ENCODE measurements around the gene TECPR1.

Gene TECPR1

DNA sequence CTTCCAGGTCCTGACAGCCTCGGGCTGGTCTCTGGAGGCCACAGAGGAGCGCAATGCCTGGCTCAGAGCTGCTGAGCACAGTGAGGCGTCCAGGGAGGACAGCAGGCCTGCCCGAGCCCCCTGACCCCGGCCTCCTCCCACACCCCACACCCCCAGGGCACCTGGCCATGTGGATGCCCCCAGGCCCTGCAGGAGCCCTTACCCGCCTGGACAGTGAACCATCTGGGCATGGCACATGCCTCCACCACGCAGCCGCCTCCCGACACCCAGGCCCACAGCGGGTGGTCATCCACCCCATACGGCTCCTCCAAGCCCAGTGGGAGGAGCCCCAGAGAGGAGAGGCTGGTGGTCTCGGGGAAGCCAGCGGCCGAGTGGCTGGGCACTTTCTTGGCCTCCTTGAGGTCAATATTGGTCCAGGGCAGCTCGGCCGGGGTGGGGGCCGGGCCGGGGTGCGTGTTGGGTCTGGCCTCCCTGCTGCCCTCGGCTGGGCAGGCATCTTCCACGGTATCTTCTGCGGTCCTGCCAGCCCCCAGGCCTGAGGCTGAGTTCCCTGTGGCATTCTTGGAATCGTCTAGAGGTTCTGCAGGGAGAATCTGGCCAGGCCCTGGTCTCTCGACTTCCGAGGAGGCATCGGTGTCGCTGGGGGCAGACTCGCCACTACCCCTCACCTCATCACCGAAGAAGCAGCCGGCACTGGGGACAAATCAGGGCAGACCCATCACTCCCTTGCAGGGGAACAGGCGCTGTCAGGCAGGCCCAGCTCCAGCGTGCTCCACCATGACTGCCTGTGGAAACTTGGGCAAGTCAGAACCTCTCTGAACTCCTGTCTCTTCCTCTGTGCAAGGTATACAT, 18.6 kb downstream of the TECPR1 start:
- TF ChIP-seq CTCF (IDR thresholded peaks at IDR 0.05; ENCODE audit: low read length), result no peak
- Histone ChIP-seq H3K27ac (ENCODE audit: low read length) (no peak overlapping the region), H3K4me3 (ENCODE audit: low read length) (no peak overlapping the region), H3K9me3 (replicated peaks; ENCODE audit: insufficient read depth, low read length) (no peaks in the 10 kb centered on the region), H3K4me1 (ENCODE audit: low read length) (no peaks in the 10 kb centered on the region), H2AFZ (ENCODE audit: low read length) (no peak overlapping the region), H3K27me3 (replicated peaks; ENCODE audit: insufficient read depth, low read length) (no peaks in the 10 kb centered on the region), H3K36me3 (replicated peaks; ENCODE audit: insufficient read depth, low read length) (no peaks in the 10 kb centered on the region), H3K4me2 (ENCODE audit: low read depth, low read length) (no peak overlapping the region), H4K20me1 (ENCODE audit: insufficient read depth, low read length) (no peaks in the 10 kb centered on the region), H3F3A (ENCODE audit: insufficient read depth, low read length) (no peaks in the 10 kb centered on the region), H3K9me2 (replicated peaks; ENCODE audit: insufficient read depth, low read length) (no peaks in the 10 kb centered on the region), H3K9ac (ENCODE audit: low read length) (no peak overlapping the region), H3K79me2 (ENCODE audit: low read length) (no peaks in the 10 kb centered on the region)
- DNase-seq, result no peak

DNA sequence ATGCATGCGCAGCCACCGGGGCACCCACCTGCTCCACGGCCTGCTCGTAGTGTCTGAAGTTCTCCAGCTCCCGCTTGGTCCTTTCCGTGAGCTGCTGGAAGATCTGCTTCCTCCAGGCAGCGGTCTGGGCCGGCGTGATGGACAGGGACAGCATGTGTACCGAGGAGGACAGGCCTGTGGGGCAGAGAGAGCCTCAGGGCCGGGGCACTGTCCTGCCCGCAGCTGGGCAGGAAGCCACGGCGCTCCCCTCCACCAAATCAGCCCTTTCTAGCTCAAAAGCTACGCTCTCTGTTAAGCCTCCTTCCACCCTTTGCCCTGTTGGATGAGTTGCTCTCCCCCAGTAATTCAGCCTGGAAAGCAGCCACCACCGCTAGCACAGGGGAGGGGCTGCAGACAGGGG, 19.2 kb downstream of the TECPR1 start:
- no peak overlapping the region for H3K27ac ChIP-seq (ENCODE audit: low read length)
- H2AFZ ChIP-seq (ENCODE audit: low read length), result no peak overlapping the region
- no peaks in the 10 kb centered on the region for H3K79me2 ChIP-seq (ENCODE audit: low read length)
- H3K27me3 ChIP-seq (replicated peaks; ENCODE audit: insufficient read depth, low read length), result no peaks in the 10 kb centered on the region
- no peaks in the 10 kb centered on the region for H3K9me3 ChIP-seq (replicated peaks; ENCODE audit: insufficient read depth, low read length)
- no peaks in the 10 kb centered on the region for H3K9me2 ChIP-seq (replicated peaks; ENCODE audit: insufficient read depth, low read length)
- H3K4me2 ChIP-seq (ENCODE audit: low read depth, low read length), result no peak overlapping the region
- H3K4me3 ChIP-seq (ENCODE audit: low read length), result no peak overlapping the region
- no peaks in the 10 kb centered on the region for H4K20me1 ChIP-seq (ENCODE audit: insufficient read depth, low read length)
- H3K36me3 ChIP-seq (replicated peaks; ENCODE audit: insufficient read depth, low read length), result no peaks in the 10 kb centered on the region
- no peak for DNase-seq
- no peaks in the 10 kb centered on the region for H3F3A ChIP-seq (ENCODE audit: insufficient read depth, low read length)
- H3K4me1 ChIP-seq (ENCODE audit: low read length), result no peaks in the 10 kb centered on the region
- TF ChIP-seq CTCF (IDR thresholded peaks at IDR 0.05; ENCODE audit: low read length) (no peak), EZH2 (optimal IDR thresholded peaks at IDR 0.05; ENCODE audit: low read depth, low read length) (no peak), EZH2phosphoT487 (IDR thresholded peaks at IDR 0.05; ENCODE audit: low read length) (no peak)
- no peak overlapping the region for H3K9ac ChIP-seq (ENCODE audit: low read length)

GRCh38 chr7:98232263-98232585, 19.8 kb downstream of the TECPR1 start:
- H3K36me3 ChIP-seq (replicated peaks; ENCODE audit: insufficient read depth, low read length), result no peaks in the 10 kb centered on the region
- no peaks in the 10 kb centered on the region for H3K27me3 ChIP-seq (replicated peaks; ENCODE audit: insufficient read depth, low read length)
- H2AFZ ChIP-seq (ENCODE audit: low read length), result no peak overlapping the region
- DNase-seq, result no peak
- TF ChIP-seq EZH2 (optimal IDR thresholded peaks at IDR 0.05; ENCODE audit: low read depth, low read length), result no peak
- TF ChIP-seq CTCF (IDR thresholded peaks at IDR 0.05; ENCODE audit: low read length), result no peak
- no peak overlapping the region for H3K9ac ChIP-seq (ENCODE audit: low read length)
- H4K20me1 ChIP-seq (ENCODE audit: insufficient read depth, low read length), result no peaks in the 10 kb centered on the region
- H3K4me2 ChIP-seq (ENCODE audit: low read depth, low read length), result no peak overlapping the region
- H3K79me2 ChIP-seq (ENCODE audit: low read length), result no peaks in the 10 kb centered on the region
- no peaks in the 10 kb centered on the region for H3K4me1 ChIP-seq (ENCODE audit: low read length)
- H3K9me3 ChIP-seq (replicated peaks; ENCODE audit: insufficient read depth, low read length), result no peaks in the 10 kb centered on the region
- no peaks in the 10 kb centered on the region for H3K9me2 ChIP-seq (replicated peaks; ENCODE audit: insufficient read depth, low read length)
- no peaks in the 10 kb centered on the region for H3F3A ChIP-seq (ENCODE audit: insufficient read depth, low read length)
- H3K27ac ChIP-seq (ENCODE audit: low read length), result no peak overlapping the region
- H3K4me3 ChIP-seq (ENCODE audit: low read length), result no peak overlapping the region
